ENCODE measurements around the gene MYOG. TPM values are rescaled to one million over a fixed set of nuclear protein-coding genes. Genes with fewer than 3 reads are reported as not detected.

MYOG gene
- total and polyA plus RNA-seq, 10 of the 15 experiments (the other 5 are each of a cell fraction or from before 2014, with no cell fraction given): not detected

DNA sequence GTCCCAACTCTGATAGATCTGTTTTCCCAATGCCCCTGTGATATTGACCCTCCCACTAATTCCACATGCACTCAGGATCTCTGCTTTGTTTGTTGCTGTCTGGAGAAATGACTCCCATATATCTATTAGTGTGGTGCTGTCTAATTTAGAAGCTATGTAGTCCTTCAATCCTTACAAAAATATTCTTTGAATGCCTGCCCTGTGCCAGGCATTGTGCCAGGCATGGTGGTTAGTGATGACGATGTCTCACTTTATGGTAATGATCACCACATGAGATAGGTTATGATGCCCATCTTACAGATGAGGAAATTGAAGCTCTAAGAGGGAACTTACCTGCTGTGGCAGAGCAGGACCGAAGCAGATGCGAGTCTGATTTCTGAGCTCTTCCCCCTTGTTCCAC lies 12.9 kb downstream of the MYOG start:
- Histone ChIP-seq H3K9ac (ENCODE audit: control insufficient read depth, insufficient read depth, low read length) (no peak overlapping the region), H2AFZ (ENCODE audit: control insufficient read depth, low read depth, low read length) (no peak overlapping the region), H3K79me2 (ENCODE audit: control insufficient read depth, insufficient read depth, low read length) (no peaks in the 10 kb centered on the region), H3K4me3 (no peak overlapping the region), H3K27me3 (replicated peaks in 1 of 2; ENCODE audit: control insufficient read depth in 2 of 2, insufficient read depth in 2 of 2, low read length in 1 of 2) (peaks cover 3 to 10% of the 10 kb centered on the region in 2 experiments; a peak in 2 of 4 replicates), H3K27ac (ENCODE audit: control insufficient read depth, insufficient read depth) (no peak overlapping the region), H3K4me2 (ENCODE audit: control insufficient read depth, insufficient read depth) (no peak overlapping the region), H3K9me3 (replicated peaks; ENCODE audit: control insufficient read depth, insufficient read depth, low read length) (no peaks in the 10 kb centered on the region), H3K36me3 (ENCODE audit: control insufficient read depth in 2 of 2, insufficient read depth in 2 of 2, low read length in 1 of 2) (no peaks in the 10 kb centered on the region), H3K4me1 (ENCODE audit: control insufficient read depth, insufficient read depth, low read length) (no peaks in the 10 kb centered on the region; the same call in 1 of the 2 replicates), H4K20me1 (ENCODE audit: control insufficient read depth, insufficient read depth) (no peaks in the 10 kb centered on the region)
- RAD21 ChIA-PET (ENCODE audit: unreplicated experiment): no interaction called here
- WGBS (ENCODE audit: insufficient coverage, insufficient replicate concordance, low lambda C conversion rate, missing lambda C conversion rate): 34% methylated on average over 3 of the region's 3 CpGs
- intact Hi-C loops (cut with micrococcal nuclease; ENCODE audit: unreplicated experiment): no loop called here
- POLR2A ChIA-PET: interaction anchor here (1.1 kb wide), 1 partner anchor 25 kb away, joined by 5 read pairs; no protein-coding TSS in a partner anchor
- TF ChIP-seq SUZ12 (IDR thresholded peaks at IDR 0.05; ENCODE audit: unreplicated experiment) (no peak), IRF3 (IDR thresholded peaks at IDR 0.05) (no peak), CHD4 (IDR thresholded peaks at IDR 0.05) (no peak), HDGF (IDR thresholded peaks at IDR 0.05) (no peak), SRF (IDR thresholded peaks at IDR 0.05; ENCODE audit: low read depth in 2 of 2, low read length in 2 of 2) (no peak), KDM1A (IDR thresholded peaks at IDR 0.05; ENCODE audit: borderline replicate concordance) (no peak), WRNIP1 (IDR thresholded peaks at IDR 0.05; ENCODE audit: borderline replicate concordance, low read depth, low read length) (no peak), ATF3 (IDR thresholded peaks at IDR 0.05; ENCODE audit: borderline replicate concordance, extremely low read depth, low read depth, low read length) (no peak), ETV6 (conservative IDR thresholded peaks at IDR 0.05 in 1 of 2, IDR thresholded peaks at IDR 0.05 in 1 of 2; ENCODE audit: borderline replicate concordance in 1 of 2, low read depth in 1 of 2) (no peak)
- TF ChIP-seq, protein P1, sequence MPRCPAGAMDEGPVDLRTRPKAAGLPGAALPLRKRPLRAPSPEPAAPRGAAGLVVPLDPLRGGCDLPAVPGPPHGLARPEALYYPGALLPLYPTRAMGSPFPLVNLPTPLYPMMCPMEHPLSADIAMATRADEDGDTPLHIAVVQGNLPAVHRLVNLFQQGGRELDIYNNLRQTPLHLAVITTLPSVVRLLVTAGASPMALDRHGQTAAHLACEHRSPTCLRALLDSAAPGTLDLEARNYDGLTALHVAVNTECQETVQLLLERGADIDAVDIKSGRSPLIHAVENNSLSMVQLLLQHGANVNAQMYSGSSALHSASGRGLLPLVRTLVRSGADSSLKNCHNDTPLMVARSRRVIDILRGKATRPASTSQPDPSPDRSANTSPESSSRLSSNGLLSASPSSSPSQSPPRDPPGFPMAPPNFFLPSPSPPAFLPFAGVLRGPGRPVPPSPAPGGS (IDR thresholded peaks at IDR 0.05; ENCODE audit: borderline replicate concordance, insufficient read depth, low read depth, low read length, poor library complexity, severe bottlenecking): no peak
- CTCF ChIA-PET: interaction anchor here (1.5 kb wide), 1 partner anchor 11 kb away, joined by 4 read pairs; no protein-coding TSS in a partner anchor
- SMC1A ChIA-PET (ENCODE audit: uncharacterized antibody, unreplicated experiment): interaction anchor here (0.8 kb wide), 1 partner anchor 9 kb away, joined by 4 read pairs; no protein-coding TSS in a partner anchor
- in situ Hi-C loops (cut with MboI): no loop called here
- ATAC-seq (no peak), DNase-seq (ENCODE audit: low read depth, low spot score) (no peak), FAIRE-seq (no peak)
- BruUV-seq (replicated peaks): no TSS peak
